GM12874 (cell line): Measurements from ENCODE around the gene SMIM43.

Source experiments
- TF ChIP-seq, protein P1 (sequence below): IDR thresholded peaks from 2 replicates; pipeline ENCODE4 v1.5.1; 2011; ENCODE audit warnings: low read depth, mild to moderate bottlenecking, control low read depth, low read length, moderate library complexity; ENCODE audit not compliant: insufficient read depth

Gene SMIM43

DNA sequence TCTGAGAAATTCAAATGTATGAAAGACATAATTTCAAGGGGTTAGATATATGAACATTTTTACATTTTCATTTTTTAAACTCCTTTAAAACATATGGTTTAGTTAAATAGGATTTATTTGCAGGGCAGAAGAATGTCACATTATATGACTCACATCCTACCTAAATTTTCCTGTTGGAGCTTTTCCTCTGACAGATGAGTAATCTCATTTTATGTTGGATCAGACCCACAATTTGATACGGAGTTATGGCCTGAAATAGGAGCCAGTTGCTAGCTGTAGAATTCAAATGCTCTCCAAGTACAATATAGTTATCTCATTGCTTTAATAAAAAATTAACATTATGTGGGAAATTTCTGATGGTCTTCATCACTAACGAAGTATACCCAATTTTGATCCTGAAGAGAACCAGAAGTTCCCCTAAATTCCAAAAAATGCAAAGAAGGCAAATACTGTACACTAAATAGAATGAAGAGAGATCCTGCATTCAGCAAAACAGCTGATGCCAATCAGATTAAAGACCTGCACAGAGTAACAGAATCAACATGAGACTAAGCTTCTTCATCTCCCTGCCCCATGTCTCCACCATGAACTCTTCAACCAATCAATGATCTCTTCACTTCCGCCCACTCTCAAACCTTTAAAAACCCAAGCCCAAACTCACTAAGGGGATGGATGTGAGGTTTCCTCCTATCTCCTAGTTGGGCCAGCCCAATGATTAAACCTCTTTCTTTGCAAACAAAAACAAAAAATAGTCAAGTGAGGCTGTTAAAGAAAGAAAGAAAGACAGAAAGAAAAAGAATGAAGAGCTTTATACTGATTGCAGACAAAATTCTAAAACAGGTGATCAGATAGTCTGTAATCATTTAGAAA, 25.2 kb upstream of the SMIM43 start:
- TF ChIP-seq, protein P1, sequence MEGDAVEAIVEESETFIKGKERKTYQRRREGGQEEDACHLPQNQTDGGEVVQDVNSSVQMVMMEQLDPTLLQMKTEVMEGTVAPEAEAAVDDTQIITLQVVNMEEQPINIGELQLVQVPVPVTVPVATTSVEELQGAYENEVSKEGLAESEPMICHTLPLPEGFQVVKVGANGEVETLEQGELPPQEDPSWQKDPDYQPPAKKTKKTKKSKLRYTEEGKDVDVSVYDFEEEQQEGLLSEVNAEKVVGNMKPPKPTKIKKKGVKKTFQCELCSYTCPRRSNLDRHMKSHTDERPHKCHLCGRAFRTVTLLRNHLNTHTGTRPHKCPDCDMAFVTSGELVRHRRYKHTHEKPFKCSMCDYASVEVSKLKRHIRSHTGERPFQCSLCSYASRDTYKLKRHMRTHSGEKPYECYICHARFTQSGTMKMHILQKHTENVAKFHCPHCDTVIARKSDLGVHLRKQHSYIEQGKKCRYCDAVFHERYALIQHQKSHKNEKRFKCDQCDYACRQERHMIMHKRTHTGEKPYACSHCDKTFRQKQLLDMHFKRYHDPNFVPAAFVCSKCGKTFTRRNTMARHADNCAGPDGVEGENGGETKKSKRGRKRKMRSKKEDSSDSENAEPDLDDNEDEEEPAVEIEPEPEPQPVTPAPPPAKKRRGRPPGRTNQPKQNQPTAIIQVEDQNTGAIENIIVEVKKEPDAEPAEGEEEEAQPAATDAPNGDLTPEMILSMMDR, result no peak

DNA sequence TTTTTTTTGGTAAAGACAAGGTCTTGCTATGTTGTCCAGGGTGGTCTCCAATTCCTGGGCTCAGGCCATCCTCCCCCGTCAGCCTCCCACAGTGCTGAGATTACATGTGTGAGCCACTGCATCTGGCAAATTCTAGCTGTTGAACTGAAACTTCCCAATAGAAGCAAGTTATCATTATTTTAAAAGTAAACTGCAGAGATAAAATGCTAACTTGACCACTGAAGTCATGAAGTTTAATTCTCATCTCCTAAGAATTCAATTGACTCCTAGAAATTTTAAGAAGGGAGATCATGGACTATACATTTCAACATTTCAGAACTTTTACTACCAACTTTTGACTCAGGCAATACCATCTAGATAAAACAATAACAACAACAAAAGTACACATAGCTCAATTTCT, 24.5 kb upstream of the SMIM43 start:
- TF ChIP-seq, protein P1, result no peak

GRCh38 chr4:121788896-121789295, 23.9 kb upstream of the SMIM43 start:
- TF ChIP-seq, protein P1, result no peak

GRCh38 chr4:121786221-121786620, 21.3 kb upstream of the SMIM43 start:
- TF ChIP-seq, protein P1, result no peak

- TF ChIP-seq, protein P1, result no peak
Observed at GRCh38 chr4:121785479-121785878, 20.5 kb upstream of the SMIM43 start.

DNA sequence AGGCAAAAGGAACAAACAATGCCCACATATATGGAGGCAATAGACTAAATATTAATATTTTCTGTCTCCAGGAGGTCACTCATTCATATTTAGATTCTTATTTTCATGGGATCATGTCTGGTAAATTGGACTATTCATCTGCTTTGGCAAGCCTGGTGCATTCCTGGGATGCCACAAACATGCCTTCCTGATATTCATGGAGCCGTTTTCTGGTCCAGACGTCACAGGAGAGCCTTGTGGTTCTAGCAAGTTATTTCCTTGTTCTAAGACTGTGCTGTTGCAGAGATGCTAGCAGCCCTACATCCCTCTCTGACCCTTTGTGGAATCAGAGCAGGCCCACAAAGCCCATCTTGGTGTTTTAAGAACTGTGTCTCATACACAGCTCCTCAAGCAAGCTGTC, 20.0 kb upstream of the SMIM43 start:
- TF ChIP-seq, protein P1, result no peak

DNA sequence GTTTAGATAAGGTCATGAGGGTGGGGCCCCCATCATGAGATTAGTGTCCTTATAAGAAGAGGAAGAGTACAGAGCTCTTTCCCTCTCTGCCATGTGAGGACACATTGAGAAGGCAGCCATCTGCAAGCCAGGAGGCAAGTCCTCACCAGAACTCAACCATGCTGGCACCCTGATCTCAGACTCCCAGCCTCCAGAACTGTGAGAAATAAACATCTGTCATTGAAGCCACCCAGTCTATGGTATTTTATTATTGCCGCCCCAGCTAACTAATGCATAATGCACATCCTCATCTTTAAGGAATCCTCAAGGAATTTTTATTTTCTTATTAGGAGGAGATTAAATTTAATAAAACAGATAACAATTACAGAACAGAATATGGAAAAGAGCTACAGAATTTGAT, 19.4 kb upstream of the SMIM43 start:
- TF ChIP-seq, protein P1, result no peak
